ENCODE results near the gene ROGDI.

The ROGDI gene, protein sequence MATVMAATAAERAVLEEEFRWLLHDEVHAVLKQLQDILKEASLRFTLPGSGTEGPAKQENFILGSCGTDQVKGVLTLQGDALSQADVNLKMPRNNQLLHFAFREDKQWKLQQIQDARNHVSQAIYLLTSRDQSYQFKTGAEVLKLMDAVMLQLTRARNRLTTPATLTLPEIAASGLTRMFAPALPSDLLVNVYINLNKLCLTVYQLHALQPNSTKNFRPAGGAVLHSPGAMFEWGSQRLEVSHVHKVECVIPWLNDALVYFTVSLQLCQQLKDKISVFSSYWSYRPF

DNA sequence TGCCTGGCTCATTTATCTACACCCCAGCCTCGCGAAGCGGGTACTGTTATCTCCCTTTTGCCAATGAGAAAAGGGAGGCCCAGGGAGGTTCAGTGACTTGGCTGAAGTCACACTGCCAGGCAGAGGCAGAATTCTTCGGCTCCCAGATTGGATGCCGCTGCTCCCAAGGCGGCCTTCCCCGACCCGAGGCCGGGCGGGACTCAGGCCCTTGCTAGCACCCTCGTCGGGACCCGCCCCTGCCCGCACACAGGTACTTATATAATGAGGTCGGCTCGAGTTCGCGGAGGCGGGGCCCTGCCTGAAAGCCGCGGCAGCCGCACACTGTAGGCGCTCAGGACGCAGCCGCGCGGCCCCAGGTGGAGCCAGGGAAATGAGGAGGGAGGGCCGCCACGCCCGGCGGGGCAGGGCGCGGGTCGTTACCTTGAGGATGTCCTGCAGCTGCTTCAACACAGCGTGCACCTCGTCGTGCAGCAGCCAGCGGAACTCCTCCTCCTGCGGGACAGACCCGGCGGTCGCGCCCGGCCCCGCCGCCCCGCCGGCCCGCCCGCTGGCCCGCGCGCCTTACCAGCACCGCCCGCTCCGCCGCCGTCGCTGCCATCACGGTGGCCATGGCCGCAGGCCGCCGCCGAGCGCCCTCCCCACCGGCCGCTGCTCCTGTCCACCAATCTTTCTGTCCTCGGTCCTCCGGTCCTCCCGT, at the start of gene ROGDI:
ROGDI (minus strand) TSS at position 672 of the 697 bp plus-strand sequence; CDS start at position 610, 62 bp downstream.
- peak; percentile 78 for DNase-seq

DNA sequence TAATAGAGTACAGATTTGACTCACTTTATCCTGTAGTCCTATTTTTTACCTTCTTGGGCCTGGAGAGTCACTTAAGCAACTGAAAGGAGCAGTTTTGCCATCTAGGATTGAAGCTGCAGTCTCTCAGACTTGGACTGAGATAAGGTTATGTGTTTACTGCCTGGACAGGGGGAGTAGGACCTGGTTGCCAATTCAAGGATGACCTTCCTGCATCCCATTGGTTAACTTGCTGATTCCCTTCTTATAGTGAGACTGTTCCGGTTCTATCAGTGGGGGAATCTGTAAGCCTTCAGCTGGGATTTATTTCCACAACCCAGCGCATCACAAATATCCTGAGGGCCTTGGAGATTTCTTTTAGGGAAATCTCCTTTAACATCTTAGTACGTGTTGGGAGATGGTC, 47.8 kb upstream of the ROGDI start:
- no peak for DNase-seq

DNA sequence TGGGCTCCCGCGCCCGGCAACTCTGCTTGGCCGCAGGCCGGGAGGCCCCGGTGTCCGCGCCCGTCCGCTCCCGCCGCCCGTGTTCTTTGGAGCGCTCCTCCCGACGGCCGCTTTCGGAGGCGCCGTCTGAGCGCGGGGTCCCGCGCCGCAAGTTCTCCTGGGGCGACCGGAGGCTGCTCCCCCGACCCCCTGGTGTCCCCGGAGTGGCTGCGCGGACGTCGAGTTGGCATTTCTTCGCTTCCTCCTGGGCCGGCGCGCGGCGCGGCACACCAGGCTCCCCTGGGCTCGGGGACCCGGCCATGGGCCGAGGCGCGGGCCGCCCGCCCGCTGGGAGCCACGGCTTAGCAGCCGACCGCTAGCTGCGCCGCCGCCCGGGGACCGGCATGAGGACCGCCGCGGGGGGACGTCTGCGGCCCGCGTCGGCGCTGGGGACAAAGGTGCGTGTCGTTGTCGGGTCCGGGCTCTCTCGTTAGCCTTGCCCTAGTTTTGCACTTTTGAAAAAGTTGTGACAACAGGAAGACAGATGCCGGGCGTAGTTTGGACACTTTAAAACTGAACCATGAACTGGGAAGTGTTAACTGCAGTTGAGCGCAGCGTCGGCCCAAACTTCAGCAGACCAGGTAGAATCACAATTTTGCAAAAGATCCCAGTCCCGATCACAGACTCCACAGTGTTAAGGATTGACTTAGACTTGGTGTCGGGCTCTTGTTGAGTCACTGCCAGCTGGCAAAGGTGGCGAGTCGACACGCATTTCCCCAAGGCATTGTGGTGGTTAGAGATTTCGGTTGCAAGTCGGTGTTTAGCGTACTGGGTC, 45.5 kb upstream of the ROGDI start:
- DNase-seq: peak; percentile 37

DNA sequence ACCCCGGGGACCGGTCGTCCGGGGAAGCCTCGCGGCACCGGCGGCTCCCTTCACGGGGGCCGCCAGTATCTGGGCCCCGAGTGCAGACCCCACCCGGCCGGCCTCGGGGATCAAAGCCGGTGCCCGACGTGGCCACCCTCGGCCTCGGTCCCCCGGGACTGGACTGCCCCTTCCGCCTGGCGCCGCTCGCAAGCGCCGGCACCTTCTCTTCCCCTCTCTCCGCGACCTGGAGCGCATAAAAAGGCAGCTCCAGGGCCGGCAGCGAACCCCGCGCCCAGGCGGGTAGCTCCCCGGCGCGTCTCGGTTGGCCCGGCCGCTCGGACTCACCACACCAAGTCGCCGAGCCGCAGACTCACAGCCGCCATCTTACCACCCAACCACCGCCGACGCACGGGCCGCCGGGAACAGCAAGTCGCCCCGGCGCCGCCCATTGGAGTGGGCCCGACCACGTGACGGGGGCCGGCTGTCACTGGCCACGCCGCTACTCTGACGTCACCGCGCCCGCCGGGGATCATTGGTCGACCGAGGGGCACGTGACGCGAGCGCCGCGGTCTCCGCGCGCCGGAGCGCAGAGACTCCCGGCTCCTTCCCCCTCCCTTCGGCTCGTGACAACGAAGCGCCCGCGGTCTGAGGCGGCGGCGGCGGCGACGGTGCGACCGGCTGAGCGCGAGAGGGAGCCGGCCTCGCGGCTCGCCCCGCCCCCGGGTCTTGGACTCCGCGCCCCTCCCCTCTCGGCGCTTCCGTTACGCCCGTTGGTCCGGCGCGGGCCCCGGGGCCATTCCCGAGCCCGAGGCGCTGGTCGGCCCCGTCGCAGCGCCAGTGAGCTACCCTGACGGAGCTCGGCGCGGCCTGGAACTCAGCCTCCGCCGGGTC, 44.7 kb upstream of the ROGDI start, which contains the start of the genes GLYR1 and UBN1:
GLYR1 (minus strand) TSS at position 388 of the 873 bp plus-strand sequence; CDS start at position 365, 23 bp downstream.
UBN1 (plus strand) TSS at position 581 of the 873 bp plus-strand sequence. CDS start 5,437 bp downstream, outside the sequence.
- peak; percentile 98 for DNase-seq

DNA sequence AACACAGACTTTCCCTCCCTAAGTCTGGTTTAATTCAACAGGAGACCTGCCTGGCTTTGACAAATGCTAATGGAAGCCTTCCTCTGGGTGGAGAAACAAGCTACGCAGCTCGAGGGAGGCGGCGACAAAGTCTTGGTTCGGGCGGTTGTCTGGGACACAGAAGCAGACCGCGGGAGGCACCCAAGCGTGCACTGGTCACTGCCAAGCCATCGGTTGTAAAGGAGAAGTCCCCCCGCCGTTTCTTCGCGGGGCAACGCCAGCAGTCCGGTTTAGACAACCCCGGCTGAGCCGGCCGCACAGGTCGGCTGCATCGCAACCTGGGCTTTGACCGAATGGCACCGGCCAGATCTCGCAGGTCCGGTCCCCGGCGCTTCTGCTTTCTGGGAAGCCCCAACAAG, 44.1 kb upstream of the ROGDI start:
- DNase-seq: no peak

DNA sequence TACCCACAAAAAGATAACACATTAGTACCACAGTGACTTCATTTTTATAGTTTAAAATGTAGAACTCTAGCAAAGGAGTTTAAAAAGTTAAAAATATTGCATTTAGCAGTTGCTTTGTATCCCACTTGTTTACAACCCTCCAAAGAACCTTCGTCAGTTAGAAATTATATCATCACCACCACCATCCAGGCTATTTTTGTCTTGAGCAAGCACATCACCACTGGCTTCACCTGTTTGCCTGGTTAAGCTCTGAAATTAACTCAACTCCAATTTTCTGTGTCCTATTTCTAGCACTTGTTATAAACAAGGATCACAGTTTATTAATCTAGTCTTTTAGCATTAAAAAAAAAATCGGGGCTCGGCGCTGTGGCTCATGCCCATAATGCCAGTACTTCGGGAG, 38.6 kb upstream of the ROGDI start:
- DNase-seq: no peak

DNA sequence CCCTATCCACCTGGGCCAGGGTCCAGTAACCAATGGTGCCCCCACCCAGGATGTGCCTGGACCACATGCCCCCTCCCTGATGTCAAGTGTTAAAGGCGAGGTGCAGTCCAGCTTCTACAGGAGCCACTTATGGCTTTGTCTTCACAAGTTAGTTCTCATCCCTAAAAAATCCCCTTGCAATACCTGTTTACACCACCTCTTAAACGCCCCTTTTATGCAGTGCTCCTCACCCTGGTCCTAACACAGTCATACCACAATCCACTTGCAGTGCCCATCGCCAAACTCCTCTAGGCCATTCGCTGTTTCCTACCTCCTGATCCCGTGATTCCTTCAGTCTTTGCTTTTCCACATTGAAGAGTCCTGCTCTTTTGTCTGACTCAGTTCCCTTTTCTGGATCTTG, 37.5 kb upstream of the ROGDI start:
- DNase-seq: no peak

DNA sequence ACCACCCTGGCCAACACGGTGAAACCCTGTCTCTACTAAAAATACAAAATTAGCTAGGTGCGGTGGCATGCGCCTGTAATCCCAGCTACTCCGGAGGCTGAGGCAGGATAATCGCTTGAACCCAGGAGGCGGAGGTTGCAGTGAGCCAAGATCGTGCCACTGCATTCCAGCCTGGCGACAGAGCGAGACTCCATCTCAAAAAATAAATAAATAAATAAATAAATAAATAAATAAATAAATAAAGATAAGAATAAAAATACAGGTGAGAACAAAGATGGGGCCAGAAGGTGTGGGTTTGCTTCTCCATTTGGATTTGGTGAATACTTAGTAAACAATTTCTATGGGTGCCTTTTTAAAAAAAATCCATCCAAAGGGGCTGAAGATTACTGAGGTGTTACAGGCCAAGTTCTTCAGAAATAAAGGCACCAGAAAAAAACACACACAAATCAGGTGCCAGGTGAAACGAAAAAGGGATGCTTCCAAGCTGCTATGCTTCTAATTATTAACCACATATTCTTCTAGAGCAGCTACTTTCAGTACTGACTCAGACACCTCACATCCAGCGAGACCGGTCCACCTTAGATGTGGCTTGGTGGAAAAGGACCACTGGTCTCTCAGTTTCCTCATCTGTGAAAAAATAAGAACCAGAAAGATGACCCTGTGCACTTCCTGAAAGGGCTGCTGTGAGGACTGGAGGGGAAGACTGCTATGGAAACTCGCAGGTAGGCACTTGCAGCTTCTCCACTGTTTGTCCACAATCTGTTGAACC, 35.5 kb upstream of the ROGDI start:
- DNase-seq: no peak

DNA sequence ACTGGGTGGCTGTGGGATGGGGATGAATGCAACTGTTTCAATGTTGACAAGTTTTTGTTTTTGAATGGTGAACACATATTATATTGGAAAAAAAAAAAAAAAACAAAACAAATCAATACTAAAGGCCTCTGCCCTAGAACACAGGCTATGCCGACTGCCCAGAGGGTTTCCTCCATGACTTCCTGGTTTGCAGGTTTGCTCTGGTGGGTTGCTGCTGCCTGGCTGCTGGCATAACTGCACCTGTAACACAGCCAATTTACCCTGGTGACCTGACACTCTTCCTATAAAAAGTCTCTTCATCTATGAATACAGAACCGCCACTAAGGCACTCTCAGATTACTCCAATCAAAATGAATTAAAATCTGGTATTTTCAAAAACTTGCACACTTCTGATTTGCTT, 34.3 kb upstream of the ROGDI start:
- DNase-seq: no peak

DNA sequence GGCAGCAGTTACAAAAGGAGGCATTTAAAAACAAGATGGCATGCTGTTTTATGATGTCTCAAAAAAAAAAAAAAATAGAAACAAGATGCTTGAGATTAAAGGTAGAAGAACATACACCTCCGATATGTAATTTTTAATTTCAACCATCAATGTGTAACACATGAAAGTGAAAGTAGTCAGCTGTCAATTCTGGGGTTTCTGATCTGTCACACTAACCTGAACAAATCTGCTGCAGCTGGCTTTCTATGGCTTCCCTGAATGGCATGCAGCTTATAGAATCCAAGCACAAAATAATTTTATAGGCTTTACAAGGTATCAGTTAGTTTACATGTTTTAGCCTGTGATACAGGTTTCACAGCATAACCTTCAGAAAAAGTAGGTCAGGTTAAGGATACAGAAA, 31.2 kb upstream of the ROGDI start:
- DNase-seq: no peak

DNA sequence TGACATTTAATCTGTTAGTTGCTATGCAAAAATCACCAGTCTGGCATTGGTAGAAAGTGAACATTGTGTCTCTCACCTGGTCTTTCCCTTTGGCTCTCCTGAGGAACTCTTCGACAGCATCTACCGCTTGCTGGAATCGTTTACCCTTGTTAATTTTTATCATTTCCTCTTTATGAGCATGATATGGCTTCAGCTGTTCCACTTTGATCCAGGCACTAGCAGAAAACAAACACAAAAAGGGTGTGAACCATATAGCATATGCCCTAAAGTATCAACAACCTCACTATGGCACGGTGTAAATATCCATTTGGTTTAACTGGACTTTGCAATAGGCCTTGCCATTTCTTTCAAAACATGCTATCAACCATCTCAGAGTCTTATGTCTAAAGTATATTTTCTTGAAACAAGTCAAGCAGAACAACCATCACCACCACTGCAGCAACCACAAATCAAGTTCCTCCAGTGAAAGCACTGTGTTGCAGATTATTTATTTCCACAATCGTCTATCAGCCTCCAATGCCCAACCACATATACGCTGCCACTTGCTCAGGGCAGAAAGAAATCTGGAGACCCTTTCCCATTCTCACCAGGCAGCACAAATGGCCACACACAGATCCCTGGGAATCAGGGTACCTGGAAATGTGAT, 30.4 kb upstream of the ROGDI start:
- DNase-seq: no peak

DNA sequence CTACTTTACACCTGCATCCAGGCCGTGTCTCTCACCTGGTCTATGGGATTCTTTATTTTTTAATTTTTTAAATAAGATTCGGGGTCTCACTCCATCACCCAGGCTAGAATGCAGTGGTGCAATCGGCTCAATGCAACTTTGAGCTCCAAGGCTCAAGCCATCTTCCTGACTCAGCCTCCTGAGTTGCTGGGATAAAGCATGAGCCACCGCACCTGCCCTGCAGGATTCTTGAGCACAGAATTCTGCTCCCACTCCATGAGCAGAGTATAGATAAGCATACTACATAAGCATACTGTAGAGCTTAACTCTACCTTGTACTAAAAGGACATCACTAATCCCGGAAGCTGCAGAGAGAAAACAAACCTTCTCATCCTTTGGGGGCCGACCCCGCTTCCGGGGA, 29.2 kb upstream of the ROGDI start:
- DNase-seq: no peak

DNA sequence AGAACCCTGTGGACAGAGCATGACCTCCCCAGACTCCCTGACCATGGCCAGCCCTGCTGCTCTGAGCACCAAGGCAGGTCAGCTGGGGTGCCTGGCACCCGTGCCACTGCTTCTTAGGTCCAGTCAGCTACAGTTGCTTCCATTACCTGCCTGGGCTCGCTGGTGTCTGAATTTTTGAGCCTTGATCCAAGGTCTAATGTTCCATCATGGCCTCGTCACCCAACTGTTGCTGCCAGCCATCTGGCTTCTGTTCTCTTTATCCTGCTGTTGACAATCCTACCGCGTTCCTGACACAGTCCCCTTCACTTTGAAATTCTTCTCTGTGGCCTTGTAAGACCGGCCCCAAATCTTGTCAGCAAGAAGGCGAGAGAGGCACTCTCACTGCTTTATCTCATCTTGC, 28.0 kb upstream of the ROGDI start:
- no peak for DNase-seq

DNA sequence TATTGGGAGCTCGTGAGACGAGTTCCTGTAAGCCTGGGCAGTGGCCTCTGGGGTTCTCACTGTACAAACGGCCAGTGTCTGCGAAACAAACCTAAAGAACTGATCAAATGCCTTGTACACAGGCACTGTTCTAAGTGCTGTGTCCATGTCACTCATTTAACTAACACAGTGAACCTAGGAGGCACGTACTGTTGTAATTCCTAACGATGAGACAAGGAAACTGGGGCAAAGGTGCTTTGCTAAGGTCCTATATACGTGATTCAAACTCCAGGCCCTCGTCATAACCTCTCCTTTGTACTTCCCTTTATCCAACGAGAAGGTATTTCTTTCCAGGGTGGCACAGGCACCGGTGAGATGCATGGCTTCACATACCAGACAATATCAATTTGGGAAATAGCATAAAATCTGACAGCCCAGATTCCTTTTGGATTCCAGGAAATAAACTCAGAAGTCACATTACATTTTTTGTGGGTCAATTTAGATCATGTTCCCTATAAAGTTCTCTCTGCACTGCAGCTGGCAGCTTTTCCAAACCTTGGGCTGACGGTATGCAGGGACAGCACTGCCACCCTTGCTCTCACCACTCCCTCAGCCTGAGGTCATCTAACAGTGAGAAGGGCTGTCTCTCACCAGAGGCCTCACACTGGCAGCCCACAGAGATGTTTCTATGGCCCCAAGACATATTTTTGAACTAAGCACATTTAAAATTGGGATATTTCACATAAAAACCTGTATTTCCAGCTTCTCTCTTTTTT, 26.3 kb upstream of the ROGDI start:
- no peak for DNase-seq

DNA sequence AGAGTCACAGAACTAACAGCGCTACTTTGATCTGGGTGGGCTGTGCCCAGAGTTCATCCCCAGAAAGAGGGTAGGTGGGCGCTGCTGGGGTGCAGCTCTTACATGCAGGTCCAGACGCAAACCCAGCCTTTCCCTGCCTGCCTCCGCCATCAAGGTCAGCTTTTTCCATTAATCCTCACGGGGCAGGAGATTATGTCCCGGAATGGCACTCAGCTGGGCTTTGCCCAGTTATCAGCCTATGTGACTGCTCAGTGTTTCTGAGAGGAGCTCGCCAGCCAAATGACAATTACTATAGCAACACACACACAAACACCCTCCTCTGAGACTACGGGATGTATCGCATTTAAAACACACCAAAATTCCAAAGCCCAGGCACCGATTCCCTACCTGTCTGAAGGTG, 24.5 kb upstream of the ROGDI start:
- no peak for DNase-seq

DNA sequence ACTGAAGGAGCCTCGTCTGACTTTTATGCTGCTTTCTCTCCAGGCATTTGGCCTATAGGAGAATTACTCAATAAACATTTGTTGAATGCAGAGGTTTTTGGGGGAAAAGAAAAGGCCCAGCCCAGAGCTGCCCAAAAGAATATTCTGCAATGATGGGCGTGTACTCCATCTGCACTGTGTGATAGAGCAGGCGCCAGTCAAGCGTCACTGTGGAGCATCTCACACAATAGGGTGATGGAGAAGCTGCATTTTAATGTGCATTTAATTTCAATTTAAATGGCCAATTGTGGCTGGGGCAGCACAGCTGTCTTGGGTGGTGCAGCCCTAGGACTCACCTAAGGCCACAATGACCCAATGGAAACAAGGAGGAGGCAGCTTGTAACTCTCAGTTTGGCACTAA, 24.1 kb upstream of the ROGDI start:
- no peak for DNase-seq

DNA sequence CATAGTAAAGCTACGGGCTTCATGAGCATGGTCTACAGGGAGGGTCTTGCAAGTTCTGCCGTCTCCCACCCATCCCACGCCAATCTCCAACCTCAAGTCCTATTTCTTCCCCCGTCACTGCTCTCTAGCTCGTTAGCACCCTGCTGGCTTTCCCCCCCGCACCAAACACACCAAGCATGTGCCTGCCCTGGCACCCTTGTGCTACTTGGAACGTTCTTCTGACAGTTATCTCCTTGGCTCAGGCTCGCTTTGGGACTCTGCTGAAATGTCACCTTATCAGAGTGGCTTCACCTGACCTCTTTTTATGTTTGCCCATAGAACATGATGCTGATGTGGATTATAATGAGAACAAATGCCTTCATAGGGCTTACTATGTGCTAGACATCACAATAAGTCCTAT, 22.8 kb upstream of the ROGDI start:
- no peak for DNase-seq

DNA sequence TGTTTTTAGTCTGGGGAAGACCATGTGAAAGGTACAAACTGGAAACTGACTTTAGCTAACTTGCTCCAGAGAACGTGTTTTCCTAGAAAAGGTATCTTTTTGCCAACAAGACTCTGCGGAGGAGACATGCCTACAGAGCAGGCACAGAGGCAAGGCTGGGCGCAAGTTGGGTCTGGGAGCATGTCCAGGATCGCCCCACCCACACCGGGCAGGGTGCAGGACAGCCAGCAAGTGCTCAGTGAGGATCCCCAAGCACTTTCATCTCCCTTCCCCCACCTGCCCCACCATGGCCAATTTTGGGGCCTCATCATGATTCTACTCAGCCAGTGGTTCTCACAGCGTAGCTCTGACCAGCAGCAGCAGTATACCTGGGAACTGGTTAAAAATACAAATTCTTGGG, 18.2 kb upstream of the ROGDI start:
- no peak for DNase-seq

DNA sequence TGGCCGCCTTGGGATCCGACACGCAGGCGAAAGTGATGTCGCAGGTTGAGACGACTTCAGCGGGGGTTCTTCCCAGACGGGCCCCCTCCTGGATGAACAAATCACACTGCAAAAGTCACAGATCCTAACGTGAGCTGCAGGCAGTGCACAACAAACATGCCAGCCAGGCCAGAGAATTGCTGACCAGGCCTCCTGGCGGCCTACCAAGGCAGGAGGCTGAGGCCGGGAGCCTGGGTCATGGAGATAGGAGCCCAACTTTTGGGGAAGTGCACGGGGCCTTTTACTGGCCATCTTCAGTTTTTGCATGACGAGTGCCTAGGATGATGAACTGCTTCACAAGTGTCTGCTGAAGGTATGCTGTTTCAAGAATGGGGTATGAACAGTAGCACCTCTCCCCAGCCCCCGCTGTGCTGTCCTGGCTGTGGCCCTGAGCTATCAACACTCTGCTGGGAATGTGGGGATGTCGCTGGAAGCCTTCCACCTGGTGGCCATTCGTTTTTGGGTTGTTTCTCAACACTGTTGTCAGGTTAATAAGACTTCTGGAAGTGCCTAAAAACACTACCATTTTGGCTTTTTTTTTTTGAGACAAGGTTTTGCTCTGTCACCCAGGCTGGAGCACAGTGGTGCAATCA, 12.2 kb upstream of the ROGDI start:
- no peak for DNase-seq

DNA sequence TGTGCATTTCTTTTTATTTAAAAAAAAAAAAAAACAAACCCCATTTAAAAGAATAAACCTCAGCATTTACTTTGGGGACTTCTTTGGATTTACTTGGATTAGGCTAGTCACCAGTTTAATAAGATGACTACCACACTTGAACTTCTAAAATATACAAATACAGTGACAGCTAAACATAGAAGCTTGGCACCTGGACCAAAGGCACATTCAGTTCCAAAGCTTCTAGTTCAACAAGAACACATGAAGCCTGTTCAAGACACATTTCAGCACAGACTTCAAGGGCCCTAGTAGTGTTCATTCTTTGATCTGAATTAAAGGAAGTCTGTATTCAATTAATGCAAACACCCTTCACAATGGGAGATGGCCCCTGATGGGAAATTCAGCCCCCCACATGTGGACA, 11.6 kb upstream of the ROGDI start:
- no peak for DNase-seq

Measured in retina (tissue), 1 donor.